HG03139 (cell line): ENCODE measurements around the gene PRELID1.
"Not testable (repeated sequence)": the region's sequence is repeated elsewhere in the genome, so short reads cannot be mapped to it uniquely, and the experiment has no call there.

Experiments
- ATAC-seq: cut with Tn5 transposase; IDR thresholded peaks from one replicate; pipeline ENCODE4 v1.9.1; 2021; ENCODE audit not compliant: unreplicated experiment

The PRELID1 gene

DNA sequence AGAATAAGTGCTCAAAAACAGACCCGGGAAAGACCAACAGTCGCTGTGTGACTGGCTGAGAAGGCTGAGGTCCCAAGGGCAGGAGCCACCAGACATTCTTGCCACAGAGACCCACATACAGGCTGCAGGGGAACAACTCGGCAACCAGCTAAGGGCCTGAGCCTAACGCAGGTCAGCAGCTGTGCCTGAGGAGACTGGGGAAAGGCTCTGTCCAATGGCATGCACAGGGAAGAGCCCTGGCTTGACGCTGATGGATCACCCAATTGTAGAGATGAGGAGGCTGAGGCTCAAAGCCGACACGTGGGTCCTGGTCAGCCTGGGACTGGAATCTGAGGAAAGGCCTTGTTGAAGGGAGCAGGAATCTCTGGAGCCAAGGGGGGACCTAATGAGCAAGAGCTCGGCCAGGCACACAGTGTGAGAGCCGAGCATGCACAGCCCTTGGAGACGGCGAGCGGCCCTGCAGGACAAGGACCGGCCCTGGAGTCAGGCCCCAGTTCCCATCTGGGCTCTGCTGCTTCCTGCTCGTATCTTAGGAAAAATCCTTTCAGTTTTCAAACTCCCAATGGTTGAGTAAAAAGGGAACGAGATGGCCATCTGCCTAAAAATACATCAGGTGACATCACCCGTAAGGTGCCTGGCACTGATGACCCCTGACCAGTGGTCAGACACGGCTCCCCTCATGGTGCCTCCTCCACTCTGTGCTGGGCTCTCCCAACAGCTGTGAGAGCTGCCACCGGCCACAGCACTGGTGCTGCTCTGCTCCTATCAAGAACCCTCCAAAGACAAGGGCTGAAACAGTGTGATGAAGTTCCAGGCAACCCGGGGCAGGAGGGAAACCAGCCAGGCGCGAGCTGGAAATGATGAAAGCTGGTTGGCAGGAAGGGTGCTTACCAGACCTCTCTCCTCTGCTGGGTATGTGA lies 31.4 kb downstream of the PRELID1 start:
- ATAC-seq = no peak

DNA sequence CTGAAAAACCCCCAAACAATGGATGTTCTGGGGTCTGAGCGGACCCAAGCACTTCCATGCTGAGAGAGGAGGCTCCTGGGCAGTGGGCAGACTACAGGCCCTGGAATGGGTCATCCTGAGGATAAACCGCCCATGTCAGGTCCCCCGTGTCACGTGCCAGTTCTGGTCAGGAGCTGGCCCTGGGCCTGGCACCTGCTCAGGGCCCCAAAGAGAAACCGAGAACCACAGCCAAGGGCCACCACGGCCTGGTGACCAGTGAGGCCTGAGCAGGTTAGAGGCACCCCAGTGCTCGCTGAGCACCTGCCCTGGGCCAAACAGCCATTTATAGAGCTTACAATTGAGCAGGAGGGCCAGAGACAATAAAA lies 32.1 kb downstream of the PRELID1 start:
- ATAC-seq = no peak

DNA sequence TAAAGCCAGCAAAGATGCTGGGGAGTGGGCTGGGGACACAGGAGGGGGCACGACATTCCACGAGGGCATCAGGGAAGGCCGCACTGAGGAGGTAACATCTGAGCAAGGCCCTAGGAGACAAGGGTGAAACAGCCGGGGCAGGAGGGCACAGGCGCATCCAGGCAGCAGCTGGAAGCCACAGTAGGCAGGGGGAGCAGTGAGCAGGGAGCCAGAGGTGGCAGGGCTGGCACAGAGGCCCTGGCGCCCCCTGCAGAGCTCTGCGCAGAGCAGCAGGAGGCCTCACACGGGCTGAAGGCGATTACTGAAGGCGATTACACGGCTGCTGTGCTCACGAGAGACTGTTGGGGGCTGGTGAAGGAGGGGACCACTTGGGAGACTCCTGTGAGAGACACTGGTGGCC lies 32.5 kb downstream of the PRELID1 start:
- ATAC-seq = no peak

DNA sequence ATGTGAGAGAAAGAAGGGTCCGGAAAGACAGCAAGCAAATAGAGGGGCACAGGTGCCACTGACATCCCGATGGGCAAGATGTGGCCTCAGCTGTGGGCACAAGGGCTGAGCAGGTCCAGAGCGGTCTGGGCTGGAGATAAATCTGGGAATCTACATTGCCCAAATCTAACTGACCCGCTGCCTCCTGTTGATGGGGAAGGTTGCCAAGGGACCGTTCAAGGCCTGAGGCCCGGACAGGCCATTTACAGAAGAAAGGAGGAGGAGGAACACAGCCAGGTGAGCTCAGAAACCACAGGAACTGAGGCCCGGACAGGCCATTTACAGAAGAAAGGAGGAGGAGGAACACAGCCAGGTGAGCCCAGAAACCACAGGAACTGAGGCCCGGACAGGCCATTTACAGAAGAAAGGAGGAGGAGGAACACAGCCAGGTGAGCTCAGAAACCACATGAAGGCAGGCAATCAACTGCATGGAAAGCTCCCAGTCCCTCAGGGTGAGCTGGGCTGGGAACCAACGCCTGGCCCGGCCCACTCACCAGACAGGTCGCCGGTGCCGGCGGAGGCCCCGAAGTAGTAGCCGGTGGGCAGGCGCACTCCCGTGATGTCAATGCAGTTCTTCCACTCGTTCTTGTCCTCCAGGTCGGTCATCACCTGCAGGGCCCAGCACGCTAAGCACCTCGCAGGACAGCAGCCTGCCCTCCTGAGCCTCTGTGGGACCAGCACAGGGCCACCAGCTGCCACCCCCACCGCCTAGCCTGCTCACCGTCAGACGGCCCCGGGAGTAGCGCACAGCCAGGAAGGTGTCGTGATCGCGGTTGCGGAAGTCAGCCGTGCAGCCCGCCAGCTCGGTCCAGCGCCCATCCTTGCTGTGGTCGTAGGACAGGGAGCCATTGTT lies 33.2 kb downstream of the PRELID1 start:
- ATAC-seq = no peak

DNA sequence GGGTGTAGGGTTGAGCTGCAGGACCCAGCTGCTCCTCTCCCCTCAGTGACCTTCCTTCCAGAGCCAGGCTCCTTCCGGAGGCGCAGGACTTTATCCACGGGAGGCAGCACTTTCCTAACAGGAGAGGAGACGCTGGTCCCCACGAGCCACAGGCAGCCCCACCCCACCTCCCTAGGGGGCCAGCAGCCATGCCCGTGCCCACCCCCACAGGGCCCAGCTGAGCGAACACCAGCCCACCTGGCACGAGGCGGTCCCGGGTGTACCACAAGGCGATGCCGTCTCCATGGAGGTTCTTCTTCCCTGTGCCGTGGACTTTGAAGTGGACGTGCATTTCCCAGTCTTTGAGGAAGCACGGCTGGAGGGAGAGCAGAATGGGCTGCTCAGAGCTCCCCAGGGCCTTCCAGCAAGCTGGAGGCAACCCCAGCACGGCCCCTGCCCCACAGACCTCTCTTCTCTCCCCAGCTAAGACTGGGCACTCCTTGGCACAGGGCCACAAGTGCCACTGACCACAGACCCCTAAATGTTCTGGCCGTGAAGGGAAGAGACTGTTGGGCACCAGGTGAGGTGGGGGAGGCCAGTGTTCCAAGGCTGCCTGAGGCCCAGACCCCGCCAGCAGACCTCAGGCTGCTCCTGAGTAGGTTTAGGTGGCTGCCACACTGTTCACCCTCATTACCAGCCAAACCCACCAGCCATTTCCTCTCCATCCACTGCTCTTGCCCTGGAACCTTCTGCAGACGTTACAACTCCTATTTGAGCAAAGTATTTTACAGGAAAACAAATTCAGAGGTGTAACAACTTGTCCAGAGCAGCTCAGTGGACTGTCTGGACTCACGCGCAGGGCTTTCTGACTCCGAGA lies 34.9 kb downstream of the PRELID1 start:
- ATAC-seq = no peak

DNA sequence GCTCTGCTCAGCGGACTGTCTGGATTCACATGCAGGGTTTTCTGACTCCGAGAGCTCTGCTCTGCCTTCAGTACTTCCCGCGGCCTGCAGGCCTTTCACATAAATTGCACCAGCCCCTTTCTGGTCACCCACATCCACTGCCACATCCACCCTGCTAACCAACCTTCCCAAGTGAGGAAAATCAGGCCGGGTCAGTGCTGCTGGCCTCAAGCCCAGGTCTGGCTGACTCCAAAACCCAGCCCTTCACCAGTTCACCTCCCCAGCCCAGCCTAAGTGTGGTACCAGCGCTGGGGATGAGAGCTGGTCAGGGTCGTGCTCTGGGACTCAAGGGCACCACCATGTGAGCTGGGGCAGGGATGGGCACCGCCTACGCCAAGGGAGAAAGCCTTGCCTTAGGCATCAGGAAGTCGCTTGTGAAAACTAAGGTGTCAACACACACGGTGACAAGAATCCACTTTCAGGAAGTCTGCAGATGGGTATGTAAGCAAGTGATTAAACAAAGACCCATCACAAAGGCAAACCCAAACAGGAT lies 35.6 kb downstream of the PRELID1 start:
- no peak for ATAC-seq

DNA sequence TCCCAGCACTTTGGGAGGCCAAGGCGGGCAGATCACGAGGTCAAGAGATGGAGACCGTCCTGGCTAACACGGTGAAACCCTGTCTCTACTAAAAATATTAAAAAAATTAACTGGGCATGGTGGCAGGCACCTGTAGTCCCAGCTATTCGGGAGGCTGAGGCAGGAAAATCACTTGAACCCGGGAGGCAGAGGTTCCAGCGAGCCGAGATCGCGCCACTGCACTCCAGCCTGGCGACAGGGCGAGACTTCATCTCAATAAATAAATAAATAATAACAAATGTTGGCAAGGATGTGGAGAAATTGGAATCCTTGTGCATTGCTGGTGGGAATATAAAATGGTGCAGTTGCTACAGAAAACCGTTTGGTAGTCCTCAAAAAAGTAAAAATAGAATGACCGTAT lies 39.4 kb downstream of the PRELID1 start:
- not testable (repeated sequence) for ATAC-seq

DNA sequence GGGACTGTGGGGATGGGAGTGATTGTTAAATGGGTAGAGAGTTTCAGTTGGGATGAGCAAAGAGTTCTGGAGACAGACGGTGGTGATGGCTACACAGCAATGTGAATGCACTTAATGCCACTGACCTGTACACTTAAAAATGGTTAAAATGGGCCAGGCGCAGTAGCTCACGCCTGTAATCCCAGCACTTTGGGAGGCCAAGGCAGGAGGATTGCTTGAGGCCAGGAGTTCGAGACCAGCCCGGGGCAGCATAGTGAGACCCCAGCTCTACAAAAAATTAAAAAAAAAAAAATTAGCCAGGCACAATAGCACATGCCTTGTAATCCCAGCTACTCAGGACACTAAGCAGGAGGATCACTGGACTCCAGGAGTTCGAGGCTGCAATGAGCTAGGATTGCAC lies 40.2 kb downstream of the PRELID1 start:
- no peak for ATAC-seq

DNA sequence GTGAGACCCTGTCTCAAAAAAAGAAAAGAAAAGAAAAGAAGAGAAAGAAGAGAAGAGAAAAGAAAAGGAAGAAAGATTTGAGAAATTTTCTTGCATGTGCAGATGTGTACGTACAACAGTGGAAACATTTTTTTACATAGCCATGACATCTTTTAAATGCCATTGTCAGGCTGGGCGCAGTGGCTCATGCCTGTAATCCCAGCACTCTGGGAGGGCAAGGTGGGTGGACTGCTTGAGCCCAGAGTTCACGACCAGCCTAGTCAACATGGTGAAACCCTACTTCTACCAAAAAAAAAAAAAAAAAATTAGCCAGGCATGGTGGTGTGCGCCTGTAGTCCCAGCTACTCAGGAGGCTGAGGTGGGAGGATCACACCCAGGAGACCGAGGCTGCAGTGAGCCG lies 41.3 kb downstream of the PRELID1 start:
- ATAC-seq = no peak

DNA sequence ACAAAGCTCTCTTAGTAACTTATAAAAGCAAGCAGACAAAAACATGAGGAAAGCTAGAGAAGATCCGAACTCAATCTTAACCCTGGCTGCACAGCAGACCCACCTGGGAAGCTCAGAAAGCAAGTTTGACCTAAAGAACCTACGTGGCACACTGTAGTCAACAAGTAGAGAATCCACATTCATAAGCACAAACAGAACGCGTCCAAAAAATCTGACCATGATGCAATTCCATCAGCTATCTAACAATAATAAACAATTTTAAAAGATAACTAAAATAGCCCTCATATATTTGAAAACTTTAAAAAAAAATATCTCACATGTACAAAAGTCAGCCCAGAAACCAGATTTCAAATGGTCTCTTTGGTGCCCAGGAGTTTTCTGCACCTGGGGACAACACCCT lies 43.2 kb downstream of the PRELID1 start:
- ATAC-seq = no peak

DNA sequence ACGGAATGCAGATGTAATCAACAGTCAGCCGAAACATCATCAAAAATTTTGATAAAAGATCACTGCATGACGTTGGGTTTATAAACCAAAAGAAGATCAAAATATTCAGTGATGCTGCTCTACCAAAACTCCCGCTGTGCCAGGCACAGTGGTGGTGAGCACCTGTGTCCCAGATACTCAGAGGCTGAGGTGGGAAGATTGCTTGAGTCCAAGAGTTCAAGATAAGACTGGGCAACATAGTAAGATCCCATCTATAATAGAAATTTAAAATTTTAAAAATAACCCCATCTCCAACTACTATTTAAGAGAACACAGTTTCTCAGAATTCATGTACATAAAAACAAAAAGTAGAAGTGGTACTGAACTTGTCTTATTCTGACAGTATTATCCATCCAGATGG lies 44.1 kb downstream of the PRELID1 start:
- ATAC-seq = no peak

DNA sequence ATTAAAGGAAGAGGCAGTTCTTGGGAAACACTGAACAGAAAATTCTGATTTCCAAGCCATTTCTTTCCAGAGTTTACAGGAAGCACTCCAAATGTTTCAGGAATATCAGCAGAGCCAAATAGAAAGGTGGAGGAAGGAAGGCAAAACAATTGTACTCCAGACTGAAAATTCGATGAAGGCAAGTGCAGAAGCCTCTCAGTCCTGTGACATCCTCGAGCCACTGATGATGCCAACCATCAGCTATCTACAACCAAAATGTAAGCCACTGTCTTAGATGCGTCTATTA lies 45.7 kb downstream of the PRELID1 start:
- no peak for ATAC-seq

DNA sequence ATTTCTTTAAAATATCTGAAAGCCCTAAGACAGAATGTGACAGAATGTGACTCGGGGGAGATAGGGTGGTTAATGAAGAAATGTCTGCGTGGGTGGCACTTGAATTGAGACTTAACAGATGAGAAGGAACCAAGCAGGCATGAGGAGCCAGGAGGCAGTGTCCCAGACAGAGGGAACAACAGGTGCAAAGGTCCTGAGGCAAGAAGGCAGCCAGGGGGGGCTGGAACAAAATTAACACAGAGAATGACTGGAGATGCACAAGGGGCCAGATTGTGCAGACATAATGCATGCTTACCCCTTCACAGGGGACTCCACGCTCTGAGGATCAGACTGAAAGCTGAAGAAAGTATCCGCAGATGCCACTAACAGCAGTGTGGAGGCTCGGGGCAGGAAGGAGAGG lies 46.2 kb downstream of the PRELID1 start:
- no peak for ATAC-seq

DNA sequence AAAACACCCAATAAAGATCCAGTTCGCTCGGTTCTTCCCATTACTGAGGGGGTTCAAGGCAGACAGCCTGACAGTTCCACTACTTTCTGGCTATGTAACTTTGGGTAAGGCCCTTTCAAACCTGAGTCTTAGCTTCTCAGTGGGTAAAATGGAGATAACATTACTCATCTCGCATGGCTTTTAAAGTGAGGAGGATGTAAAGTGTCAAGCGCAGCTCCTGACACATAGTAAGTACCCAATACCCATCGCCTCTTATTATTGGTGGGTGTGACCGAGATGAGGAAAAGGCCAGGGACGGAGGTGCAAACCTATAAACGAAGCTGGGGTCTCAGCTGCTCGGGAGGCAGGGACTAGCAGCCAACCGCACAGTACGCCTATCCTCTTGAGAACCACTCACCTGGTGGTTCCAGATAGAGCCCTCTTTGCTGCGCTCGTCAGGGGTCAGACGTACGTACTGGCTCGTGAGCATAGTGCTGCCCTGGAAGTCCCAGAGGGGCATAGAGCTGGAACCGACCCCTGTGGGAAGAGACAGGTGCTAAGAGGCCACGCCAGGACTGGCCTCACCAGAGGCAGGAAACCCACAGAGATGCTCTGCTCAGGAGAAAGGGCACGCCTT lies 47.3 kb downstream of the PRELID1 start:
- ATAC-seq = peak; percentile 6

DNA sequence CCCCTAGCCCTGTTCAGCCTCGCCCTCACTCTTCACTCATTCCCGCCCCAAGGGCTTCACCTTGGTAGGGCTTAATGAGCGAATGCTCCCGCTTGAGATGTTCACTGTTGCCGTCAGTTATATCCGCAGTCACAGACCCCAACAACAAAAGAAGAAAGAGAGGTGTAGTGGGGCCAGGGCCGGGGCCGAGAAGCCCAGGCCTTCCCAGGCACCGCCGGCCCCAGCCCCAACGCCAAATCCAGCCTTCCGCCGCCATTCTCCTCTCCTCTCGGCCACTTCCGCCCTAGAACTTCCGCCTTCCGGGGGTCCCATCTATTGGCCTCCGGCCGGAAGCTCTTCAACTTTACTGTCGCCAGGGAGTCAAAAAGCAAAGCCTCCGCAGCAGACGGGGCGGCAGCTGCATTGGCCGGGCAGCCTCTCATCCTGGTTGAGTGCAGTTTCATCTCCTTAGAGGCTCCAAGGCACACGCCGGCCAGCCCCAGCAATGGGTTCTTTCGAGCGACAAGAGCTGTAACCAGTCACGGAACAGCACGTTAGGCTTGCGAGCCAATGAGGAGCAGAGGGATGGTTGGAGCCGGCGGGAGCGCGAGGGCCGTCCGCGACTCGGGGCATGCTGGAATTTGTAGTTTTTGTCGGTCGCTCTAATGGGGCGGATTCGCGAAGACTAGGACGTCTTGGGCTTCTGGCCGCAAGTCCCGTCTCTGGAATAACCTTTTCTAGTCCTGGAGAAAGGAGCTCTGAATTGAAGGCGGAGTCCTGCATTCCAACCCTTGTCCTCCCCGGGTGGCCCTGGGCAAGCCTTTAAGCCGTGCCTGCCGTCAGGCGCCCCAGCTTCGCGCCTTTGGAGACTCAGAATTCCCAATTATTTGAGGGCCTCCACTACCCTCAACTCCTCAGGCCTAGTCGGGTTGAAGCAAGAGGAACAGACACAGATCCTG lies 48.1 kb downstream of the PRELID1 start, which contains the start of gene LMAN2:
Gene LMAN2 (minus strand): TSS at position 277 of the 938 bp plus-strand sequence. CDS start 21 bp downstream, at position 256.
- ATAC-seq = peak; percentile 87

DNA sequence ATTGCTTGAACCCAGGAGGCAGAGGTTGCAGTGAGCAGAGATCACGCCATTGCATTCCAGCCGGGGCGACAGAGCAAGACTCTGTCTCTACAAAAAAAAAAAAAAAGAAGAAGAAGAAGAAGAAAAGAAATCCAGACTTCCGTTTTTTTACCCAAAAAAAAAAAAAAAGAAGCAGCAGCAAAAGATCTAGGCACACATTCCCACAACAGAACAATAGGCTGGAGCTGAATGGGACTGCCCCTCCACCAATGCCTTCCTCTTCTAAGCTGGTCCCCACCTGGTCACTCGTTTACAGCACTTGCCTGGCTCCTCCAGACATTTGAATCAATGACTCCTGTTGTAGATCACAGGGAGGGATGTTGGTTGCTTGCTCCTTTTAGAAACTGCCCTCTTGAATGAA lies 49.5 kb downstream of the PRELID1 start:
- ATAC-seq = no peak

DNA sequence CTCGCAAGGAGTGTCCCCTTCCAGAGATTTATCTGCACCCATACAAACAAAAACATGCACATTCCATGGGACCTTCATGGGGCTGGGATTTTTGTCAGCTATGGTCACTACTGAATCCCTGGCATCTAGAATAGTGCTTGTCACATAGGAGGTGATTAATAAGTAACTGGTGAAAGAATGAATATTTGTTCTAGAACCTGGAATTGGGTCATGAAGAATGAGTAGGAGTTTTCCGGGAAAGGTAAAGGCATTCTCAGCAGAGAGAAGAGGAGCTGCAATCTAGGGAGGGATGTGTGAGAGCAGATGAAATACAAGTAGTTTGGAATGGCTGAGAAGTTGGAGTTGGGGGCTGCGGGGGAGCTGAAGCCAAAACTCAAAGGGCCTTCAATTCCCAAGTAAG lies 50.7 kb downstream of the PRELID1 start:
- no peak for ATAC-seq

DNA sequence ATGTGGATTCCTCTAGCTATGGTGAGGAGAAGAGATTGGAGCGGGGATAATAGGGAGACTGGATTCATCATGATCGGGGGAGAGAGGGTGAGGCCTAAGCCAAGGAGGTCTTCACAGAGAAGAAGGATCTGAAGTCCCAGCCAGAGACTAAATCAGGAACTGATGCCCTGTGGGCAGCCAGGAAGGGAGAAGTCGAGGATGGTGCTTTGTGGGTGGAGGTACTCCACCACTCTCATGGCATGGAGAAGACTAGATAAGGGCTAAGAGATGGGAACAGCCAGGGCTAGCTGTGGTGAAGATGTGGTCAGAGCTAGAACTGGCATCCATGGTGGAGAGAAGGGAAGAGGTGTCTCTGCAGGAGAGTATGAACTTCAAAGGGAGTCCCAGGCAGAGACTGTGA lies 51.1 kb downstream of the PRELID1 start:
- ATAC-seq = no peak

DNA sequence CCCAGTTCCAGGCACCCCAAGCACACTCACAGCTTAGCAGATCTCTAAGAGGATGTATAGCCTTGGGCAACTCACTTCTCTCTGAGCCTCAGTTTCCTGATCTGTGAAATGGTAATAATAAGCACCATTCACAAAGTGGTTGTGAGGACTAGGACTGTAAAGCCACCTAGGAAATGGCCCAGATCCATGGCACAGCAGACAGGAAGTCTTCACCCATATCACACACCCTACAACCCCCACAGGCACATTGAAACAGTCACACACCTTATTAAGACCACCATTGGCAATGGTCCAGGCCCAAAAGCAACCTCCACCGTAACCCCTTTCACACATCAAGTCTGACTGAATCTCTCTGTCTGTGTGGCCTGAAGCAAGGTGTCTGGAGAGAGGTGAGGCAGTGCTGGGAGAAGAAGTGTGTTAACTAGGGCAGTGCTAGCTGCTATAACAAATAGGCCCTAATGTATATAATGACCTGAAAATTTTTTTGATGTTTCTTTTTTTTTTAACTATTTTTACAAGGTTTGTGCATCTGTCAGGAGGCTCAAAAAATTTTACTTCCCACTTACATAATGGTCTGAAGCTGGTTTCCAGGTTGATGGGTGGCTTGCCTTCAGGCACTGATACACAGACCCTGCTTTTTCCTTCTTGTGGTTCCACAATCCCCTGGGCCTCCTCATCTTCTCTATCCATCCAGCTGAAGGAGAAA lies 51.7 kb downstream of the PRELID1 start:
- no peak for ATAC-seq
